NT2/D1 (cell line): Measurements from ENCODE around the gene CEP170.

Experiments
- SUZ12 ChIP-seq: IDR thresholded peaks from 2 replicates; pipeline ENCODE4 v1.6.1; 2011; ENCODE audit not compliant: insufficient read length, insufficient read depth; ENCODE audit errors: extremely low read depth
- YY1 ChIP-seq: IDR thresholded peaks from 2 replicates; pipeline ENCODE4 v1.6.1; 2011; ENCODE audit not compliant: insufficient read length, insufficient read depth
- ZNF274 ChIP-seq: IDR thresholded peaks from 2 replicates; pipeline ENCODE4 v1.6.1; 2011; ENCODE audit warnings: mild to moderate bottlenecking, low read depth, low read length

DNA sequence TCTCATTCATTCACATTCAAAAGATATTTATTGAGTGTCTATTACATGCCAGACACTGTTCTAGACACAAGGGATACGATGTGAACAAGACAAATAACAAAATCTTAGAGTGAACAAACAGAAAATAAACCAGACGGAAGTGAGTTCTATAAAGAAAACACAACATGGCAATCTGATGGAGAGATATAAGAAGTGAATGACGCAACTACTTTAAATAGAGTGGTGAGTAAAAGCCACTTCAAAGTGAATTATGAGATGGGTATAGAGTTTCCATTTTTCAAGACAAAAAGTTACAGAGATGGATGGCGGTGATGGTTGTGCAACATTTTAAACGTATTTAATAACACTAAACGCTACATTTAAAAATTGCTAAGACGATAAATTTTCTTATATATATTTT, 75.4 kb downstream of the CEP170 start:
- TF ChIP-seq SUZ12 (no peak), YY1 (no peak), ZNF274 (no peak)
